Measurements from ENCODE around the gene RNASE11. TPM values are rescaled to one million over a fixed set of nuclear protein-coding genes. Genes with fewer than 3 reads are reported as not detected.
"Not testable (repeated sequence)": the region's sequence is repeated elsewhere in the genome, so short reads cannot be mapped to it uniquely, and the experiment has no call there.

The RNASE11 gene
- total RNA-seq, 1 experiment from 2014 or later, result not detected

GRCh38 chr14:20568393-20568792 is 19.4 kb downstream of the RNASE11 start:
- BruUV-seq (replicated peaks), result no TSS peak
- TF ChIP-seq CTCF (IDR thresholded peaks at IDR 0.05; ENCODE audit: unreplicated experiment), result no peak
- Mint-ChIP-seq H3K27ac (ENCODE audit: low read depth, unreplicated experiment) (no peak overlapping the region), H3K9me3 (ENCODE audit: unreplicated experiment) (no peaks in the 10 kb centered on the region), H3K4me3 (ENCODE audit: unreplicated experiment) (no peak overlapping the region), H3K4me1 (ENCODE audit: insufficient read depth, unreplicated experiment) (no peaks in the 10 kb centered on the region), H3K27me3 (ENCODE audit: insufficient read depth, unreplicated experiment) (no peaks in the 10 kb centered on the region), H3K36me3 (ENCODE audit: insufficient read depth, unreplicated experiment) (no peaks in the 10 kb centered on the region)
- DNase-seq (ENCODE audit: unreplicated experiment), result no peak
- CTCF ChIA-PET, result interaction anchor here (0.7 kb wide), 1 partner anchor 134 kb away, joined by 3 read pairs; no protein-coding TSS in a partner anchor
- POLR2A ChIA-PET, result no interaction called here
- intact Hi-C loops (cut with micrococcal nuclease), result no loop called here

- H3K27me3 Mint-ChIP-seq (ENCODE audit: insufficient read depth, unreplicated experiment); H3K36me3 Mint-ChIP-seq (ENCODE audit: insufficient read depth, unreplicated experiment); H3K4me1 Mint-ChIP-seq (ENCODE audit: insufficient read depth, unreplicated experiment); CTCF ChIA-PET; H3K27ac Mint-ChIP-seq (ENCODE audit: low read depth, unreplicated experiment); DNase-seq (ENCODE audit: unreplicated experiment); POLR2A ChIA-PET; H3K4me3 Mint-ChIP-seq (ENCODE audit: unreplicated experiment); intact Hi-C loops (cut with micrococcal nuclease); BruUV-seq (replicated peaks); H3K9me3 Mint-ChIP-seq (ENCODE audit: unreplicated experiment): not testable (repeated sequence)
Measured at GRCh38 chr14:20567199-20567598, 20.6 kb downstream of the RNASE11 start.

- DNase-seq (ENCODE audit: unreplicated experiment), result no peak
- Mint-ChIP-seq H3K27ac (ENCODE audit: low read depth, unreplicated experiment) (no peak overlapping the region), H3K4me1 (ENCODE audit: insufficient read depth, unreplicated experiment) (no peaks in the 10 kb centered on the region), H3K27me3 (ENCODE audit: insufficient read depth, unreplicated experiment) (no peaks in the 10 kb centered on the region), H3K36me3 (ENCODE audit: insufficient read depth, unreplicated experiment) (no peaks in the 10 kb centered on the region), H3K9me3 (ENCODE audit: unreplicated experiment) (no peaks in the 10 kb centered on the region), H3K4me3 (ENCODE audit: unreplicated experiment) (no peak overlapping the region)
- no TSS peak for BruUV-seq (replicated peaks)
- intact Hi-C loops (cut with micrococcal nuclease), result no loop called here
- ChIA-PET CTCF (no interaction called here), POLR2A (no interaction called here)
- TF ChIP-seq CTCF (IDR thresholded peaks at IDR 0.05; ENCODE audit: unreplicated experiment), result no peak
Measured at GRCh38 chr14:20564501-20564997, 23.3 kb downstream of the RNASE11 start.

GRCh38 chr14:20563971-20564370 is 23.8 kb downstream of the RNASE11 start:
- POLR2A ChIA-PET, result no interaction called here
- Mint-ChIP-seq H3K36me3 (ENCODE audit: insufficient read depth, unreplicated experiment) (no peaks in the 10 kb centered on the region), H3K27ac (ENCODE audit: low read depth, unreplicated experiment) (no peak overlapping the region), H3K27me3 (ENCODE audit: insufficient read depth, unreplicated experiment) (no peaks in the 10 kb centered on the region), H3K9me3 (ENCODE audit: unreplicated experiment) (no peaks in the 10 kb centered on the region), H3K4me1 (ENCODE audit: insufficient read depth, unreplicated experiment) (no peaks in the 10 kb centered on the region), H3K4me3 (ENCODE audit: unreplicated experiment) (no peak overlapping the region)
- no peak for DNase-seq (ENCODE audit: unreplicated experiment)
- BruUV-seq (replicated peaks), result no TSS peak
- CTCF ChIA-PET, result interaction anchor here (0.6 kb wide), 1 partner anchor 25 kb away, joined by 3 read pairs; no protein-coding TSS in a partner anchor
- intact Hi-C loops (cut with micrococcal nuclease), result no loop called here
- no peak for TF ChIP-seq CTCF (IDR thresholded peaks at IDR 0.05; ENCODE audit: unreplicated experiment)

GRCh38 chr14:20560961-20561360 is 26.8 kb downstream of the RNASE11 start, which contains the start of gene RNASE9:
Gene RNASE9, minus strand, starts transcription at chr14:20561047.
- no TSS peak for BruUV-seq (replicated peaks)
- POLR2A ChIA-PET, result no interaction called here
- Mint-ChIP-seq H3K9me3 (ENCODE audit: unreplicated experiment) (no peaks in the 10 kb centered on the region), H3K4me3 (ENCODE audit: unreplicated experiment) (no peak within 1 kb of the TSS), H3K36me3 (ENCODE audit: insufficient read depth, unreplicated experiment) (no peaks in the 10 kb centered on the region), H3K27ac (ENCODE audit: low read depth, unreplicated experiment) (no peak within 1 kb of the TSS), H3K27me3 (ENCODE audit: insufficient read depth, unreplicated experiment) (no peaks in the 10 kb centered on the region), H3K4me1 (ENCODE audit: insufficient read depth, unreplicated experiment) (no peaks in the 10 kb centered on the region)
- intact Hi-C loops (cut with micrococcal nuclease), result no loop called here
- no peak for TF ChIP-seq CTCF (IDR thresholded peaks at IDR 0.05; ENCODE audit: unreplicated experiment)
- CTCF ChIA-PET, result no interaction called here
- no peak for DNase-seq (ENCODE audit: unreplicated experiment)

Data from MCF 10A (cell line).